Embryonic facial prominence (tissue), 1 donor: Measurements from ENCODE around the gene GJB4.
A peak's percentile ranks its signal among the peaks of the same experiment; 100 is the strongest.

Experiments
- DNase-seq: peaks from one replicate; pipeline ENCODE4 v3.0.0-alpha.2; 2016; ENCODE audit errors: extremely low spot score

The GJB4 gene

DNA sequence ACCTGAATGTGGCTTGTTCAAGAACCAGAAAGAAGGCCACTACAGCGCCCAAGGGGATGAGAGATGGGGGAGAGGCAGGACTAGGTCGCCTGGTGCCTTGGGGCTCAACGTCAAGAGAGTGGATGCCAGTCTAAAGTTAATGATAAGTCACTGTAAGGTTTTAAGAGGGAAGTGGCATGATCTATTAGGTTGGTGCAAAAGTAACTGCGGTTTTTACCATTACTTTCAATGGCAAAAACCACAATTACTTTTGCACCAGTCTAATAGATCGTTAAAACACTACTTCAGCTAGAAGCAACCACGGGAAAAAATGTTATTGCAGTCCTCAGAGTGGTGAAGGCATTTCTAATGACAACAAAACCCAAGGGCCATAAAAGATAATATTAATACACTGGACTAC lies 18.8 kb downstream of the GJB4 start:
- no peak for DNase-seq

DNA sequence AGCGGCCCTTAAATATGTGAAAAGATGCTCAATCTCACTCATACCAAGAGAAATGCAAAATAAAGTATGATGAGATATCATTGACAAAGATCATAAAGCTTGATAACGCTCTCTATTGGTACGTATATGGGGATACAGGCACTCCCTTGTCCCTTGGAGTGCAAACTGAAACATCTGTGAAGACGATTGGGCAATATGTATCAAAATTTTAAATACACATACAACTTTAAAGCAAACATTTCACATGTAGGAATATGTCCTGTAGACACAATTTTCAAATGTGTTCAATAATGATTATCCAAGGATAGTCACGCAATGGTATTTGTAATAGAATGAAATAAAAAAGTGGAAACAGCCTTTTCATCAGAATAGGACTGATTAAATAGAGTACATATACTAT lies 19.5 kb downstream of the GJB4 start:
- DNase-seq, result no peak

DNA sequence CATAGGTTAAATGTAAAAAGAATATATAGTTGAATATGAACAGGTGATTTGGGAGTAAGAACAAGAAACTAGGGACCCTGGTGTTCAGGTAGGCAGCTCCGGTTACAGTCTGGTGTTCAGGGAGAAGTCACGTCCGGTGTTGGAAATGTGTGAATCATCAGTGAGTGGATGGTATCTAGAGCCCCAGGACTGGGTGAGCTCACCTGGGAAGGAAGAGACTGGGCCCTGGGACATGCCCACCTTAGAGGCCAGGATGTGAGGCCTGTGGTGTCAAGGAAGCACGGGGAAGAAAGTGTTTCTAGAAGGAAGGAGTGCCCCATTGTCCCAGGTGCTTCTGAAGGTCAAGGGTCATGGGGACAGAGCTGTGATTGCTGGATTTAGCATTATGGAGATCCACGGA lies 20.0 kb downstream of the GJB4 start:
- DNase-seq, result no peak

DNA sequence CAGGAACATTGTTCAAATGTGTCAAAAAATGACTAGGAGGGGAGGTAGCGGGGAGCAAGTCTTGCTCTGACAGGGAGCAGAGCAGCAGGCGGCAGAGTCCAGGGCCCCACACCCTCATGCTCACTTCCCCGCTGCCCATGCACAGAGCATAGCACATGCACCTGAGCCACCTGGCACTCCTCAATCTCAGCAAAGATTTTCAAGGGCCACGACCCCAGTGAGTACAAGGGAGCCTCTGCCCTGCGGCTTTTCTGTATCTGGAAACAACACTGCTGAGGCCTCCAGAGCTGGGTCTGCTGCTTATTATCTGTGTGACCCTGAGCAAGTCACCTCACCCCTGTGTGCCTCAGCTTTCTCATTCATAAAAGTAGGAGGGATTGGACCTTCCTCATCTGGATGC lies 20.4 kb downstream of the GJB4 start:
- DNase-seq, result no peak

DNA sequence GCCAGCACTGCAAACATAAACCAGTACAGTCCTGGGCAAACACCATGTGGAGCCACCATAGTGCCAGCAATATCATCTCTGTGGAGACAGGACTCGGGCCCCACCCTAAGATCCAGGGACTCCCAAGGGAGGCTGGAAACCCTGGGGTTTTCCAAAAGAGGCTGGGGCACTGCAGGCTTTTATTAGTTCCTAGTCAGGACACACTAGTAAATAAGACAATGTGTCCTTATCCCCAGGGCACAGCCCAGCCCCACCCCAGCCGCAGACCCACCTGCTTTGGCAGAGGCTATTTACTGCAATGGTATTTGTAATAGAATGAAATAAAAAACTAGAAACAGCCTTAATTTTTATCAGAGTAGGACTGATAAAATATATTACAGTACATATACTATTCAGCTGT lies 21.0 kb downstream of the GJB4 start:
- no peak for DNase-seq

DNA sequence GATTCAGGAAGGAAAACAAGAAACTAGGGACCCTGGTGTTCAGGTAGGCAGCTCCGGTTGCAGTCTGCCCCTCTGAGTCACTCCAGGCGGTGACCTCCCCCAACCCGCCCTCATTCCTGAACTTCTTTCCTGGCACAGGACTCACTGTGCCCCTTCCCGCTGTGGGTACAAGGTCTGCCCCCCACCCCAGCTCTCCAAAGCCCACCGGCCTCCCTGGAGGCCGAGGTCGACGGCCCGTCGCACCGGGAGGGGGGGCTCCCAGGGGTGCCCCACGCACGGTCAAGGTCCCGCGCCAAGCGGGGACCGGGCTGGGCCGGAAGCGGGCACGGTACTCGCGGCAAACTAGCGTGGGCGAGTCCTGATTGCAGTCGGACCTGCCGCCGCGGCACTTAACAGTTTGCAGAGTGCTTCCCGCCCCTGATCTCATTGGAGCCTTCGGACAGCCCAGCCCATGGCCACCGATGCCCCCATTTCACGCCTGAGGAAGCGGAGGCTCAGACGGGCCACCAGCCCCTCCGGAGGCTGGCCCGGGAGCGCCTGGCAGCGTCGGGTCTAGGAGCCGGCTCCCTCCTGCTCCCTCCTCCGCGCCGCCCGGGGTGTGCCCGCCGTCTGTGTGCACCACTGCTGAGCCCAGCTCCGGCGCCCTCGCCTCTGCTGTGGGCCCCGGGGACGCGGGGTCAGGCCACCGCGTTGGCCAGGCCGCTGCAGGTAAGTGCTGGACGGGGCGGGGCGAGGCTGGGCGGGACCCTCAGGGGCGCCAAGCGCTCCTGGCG lies 21.7 kb downstream of the GJB4 start, which contains the start of gene GJB3:
GJB3 (plus strand) TSS at position 144 of the 773 bp plus-strand sequence. CDS start 3,549 bp downstream, outside the sequence.
- DNase-seq, result no peak

DNA sequence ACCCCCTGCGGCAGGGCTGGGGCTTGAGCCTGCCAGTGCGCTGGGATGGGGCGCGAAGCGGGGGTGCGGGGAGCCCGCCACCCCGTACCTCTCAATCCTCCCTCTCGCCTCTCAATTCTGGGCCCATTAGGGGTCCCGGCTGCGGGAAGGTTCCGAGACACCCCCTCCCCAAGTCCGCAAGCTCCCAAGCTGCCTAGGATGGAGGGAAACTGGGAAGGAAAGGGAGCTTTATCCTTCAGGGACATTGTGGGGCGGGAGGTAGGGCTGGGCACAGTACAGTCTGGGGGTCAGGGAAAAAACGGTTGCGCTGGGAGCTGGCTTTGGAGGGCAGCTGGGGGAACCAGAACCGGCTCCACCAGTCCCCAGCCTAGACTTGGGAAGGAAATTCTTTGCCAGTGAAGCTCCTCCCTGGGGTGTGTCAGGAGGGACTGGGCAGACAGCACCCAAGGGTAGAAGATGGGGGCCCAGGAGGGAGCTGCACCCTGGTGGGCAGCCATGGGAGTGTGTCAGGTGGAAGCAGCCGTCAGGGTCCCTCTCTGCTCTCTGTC lies 22.4 kb downstream of the GJB4 start:
- DNase-seq, result no peak

DNA sequence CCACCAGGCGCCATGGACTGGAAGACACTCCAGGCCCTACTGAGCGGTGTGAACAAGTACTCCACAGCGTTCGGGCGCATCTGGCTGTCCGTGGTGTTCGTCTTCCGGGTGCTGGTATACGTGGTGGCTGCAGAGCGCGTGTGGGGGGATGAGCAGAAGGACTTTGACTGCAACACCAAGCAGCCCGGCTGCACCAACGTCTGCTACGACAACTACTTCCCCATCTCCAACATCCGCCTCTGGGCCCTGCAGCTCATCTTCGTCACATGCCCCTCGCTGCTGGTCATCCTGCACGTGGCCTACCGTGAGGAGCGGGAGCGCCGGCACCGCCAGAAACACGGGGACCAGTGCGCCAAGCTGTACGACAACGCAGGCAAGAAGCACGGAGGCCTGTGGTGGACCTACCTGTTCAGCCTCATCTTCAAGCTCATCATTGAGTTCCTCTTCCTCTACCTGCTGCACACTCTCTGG lies 25.2 kb downstream of the GJB4 start:
- DNase-seq, result no peak

DNA sequence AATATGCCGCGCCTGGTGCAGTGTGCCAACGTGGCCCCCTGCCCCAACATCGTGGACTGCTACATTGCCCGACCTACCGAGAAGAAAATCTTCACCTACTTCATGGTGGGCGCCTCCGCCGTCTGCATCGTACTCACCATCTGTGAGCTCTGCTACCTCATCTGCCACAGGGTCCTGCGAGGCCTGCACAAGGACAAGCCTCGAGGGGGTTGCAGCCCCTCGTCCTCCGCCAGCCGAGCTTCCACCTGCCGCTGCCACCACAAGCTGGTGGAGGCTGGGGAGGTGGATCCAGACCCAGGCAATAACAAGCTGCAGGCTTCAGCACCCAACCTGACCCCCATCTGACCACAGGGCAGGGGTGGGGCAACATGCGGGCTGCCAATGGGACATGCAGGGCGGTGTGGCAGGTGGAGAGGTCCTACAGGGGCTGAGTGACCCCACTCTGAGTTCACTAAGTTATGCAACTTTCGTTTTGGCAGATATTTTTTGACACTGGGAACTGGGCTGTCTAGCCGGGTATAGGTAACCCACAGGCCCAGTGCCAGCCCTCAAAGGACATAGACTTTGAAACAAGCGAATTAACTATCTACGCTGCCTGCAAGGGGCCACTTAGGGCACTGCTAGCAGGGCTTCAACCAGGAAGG lies 25.8 kb downstream of the GJB4 start:
- no peak for DNase-seq

DNA sequence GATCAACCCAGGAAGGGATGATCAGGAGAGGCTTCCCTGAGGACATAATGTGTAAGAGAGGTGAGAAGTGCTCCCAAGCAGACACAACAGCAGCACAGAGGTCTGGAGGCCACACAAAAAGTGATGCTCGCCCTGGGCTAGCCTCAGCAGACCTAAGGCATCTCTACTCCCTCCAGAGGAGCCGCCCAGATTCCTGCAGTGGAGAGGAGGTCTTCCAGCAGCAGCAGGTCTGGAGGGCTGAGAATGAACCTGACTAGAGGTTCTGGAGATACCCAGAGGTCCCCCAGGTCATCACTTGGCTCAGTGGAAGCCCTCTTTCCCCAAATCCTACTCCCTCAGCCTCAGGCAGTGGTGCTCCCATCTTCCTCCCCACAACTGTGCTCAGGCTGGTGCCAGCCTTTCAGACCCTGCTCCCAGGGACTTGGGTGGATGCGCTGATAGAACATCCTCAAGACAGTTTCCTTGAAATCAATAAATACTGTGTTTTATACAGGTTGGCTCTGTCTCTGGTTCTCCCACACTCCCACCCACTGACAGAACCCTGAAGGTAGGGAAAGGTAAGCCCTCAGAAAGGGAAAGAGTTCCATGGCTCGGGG lies 26.4 kb downstream of the GJB4 start:
- DNase-seq, result no peak

DNA sequence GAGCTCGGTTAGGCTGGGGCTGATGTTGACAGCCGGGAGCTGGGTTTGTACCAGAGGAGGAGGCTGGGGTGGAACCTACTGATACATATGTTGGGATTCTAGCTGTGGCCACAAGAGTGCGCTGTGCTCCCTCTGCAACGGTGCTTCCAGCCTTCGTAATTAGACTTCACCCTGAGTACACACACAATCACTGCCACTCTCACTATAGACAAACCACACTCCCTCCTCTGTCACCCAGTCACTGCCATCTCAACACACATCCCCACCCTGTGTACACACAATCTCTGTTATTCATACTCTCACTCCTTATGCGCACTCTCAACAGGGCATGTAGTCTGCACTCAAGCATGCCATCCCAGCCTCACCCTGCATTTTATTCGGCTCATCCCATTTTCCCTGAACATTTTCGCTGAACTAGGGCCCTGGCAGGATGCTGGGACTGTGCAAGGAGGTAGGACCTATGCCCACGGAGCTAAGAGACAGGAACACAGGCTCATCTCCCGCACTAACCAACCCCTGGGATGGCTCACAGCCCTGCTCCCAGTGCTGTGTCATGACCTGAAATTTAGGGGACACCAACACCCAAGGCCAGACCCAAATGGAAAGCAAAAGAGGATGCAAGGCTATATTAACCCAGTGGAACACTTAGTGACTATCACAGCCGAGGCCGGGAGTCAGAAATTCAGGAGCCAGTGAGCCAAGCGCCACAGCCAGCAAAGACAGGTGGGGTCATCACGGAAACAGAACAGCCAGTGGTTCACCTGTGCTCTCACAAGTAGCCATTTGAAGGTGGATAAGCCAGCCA lies 27.2 kb downstream of the GJB4 start:
- DNase-seq, result peak; percentile 46

DNA sequence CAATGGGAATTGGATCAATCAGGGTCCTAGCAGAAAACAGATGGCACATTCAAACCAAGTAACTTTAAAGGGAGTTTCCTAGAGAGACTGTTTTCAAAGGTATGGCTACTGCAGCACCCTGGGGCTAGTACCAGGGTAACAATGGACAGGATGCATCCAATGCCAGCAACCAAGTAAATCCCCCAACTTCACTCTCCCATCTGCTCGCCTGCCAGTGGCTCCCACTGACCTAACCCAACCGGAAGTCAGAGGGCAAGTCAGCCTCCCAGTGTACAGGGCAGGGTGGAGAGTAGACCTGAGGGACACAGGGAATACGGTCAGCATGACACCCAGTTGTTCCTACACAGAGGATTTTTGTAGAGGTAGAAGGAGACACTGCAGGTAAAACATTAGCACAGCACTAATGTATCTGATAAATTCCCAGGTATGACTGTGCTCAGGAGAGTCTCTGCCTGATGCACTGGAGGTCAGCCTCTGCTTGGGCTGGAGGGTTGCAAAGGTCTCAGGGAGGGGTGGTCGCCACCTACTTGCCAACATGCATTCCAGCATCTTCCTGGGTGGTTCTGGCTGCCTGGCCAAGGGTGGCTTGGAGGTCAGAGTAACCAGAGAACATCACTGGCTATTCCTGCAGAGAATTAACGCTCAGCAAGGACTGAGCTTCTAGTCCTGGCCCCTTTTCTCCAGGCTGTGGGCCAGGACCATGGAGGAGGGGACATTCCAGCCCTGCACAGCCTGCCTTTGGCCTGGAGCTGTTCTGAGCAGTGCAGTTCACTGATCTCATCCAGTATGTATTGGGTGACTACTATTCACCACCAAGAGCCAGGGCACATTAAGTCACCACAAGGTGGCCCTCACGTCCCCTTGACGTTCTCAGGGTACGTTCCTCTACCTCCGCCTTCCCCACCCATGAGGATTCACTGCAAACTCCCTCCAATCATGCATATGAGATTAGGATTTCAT lies 28.2 kb downstream of the GJB4 start:
- no peak for DNase-seq

DNA sequence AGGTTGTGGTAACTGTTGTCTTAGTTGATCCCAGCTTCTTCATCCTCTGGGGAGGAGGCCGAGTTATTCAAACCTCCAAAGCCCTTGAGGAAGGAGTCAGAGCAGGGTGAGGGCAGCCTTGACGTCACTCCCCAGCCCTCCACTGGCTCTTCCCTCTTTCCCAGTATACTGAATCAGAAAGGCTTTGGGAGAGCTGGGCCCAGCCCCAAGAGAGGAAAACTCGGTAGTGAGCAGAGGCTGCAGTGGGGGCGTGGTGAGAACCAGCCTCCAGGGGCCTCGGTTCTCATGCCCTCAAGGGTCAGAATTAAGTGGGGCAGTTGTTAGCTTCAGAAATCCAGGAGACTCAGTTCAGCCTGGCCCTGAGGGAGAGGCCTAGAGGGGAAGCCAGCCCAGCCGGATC lies 31.4 kb downstream of the GJB4 start:
- DNase-seq, result no peak

DNA sequence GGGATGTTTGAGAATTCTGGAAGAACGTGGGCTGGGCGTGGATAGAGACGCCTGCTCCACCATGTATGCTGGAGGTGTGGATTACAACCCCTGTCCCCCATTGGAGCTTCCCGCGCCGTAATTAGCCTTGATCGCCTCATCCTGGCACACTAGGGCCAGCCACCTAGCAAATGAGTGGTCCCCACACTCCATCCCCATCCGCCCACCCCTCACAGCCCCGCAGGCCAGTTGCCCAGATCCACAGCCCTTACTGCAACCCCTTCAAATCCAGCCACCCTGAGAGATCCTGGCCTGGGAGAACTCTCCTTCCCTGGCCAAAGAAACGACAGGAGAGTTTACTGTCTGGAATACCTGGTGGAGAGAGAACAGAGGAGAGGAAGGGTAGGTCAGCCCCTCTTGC lies 32.9 kb downstream of the GJB4 start:
- DNase-seq, result no peak

DNA sequence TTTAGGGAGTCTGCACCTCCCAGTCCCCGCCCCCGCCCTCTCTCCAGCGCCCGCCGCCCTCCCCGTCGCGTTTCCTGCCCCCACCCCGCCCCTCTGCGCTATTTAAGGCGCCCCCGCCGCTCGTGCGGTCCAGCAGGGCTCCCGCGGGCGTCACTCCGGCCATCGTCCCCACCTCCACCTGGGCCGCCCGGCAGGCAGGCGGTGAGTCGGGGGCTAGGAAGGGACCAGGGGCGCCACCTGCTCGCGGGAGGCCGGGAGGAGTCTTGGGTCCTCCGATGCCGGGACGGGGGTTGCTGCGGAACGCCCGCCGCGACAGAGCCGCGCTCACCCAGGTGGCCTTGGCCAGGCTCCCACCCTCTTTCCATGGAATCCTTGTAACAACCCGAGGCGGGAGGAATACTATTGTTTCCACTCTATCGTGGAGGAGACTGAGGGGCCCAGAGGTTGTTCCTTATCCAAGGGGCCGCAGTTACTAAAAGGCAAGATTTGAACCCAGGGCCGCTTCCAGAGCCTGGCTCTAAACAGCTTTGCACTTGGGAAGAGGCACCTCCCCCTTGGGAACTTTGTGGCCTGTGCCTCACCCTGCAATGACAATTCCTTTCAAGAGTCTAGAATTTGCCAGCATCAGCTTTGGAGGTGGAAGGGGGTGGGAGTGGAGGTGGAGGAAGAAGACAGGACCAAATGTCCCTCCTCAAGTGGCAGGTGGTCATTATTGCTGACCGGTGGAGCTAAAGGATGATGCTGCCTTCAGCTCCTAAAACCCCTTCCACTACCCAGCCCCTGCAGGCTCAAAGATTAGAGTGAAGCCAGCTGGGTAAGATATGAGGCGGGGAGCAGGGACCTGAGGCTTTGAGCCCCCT lies 33.6 kb downstream of the GJB4 start, which contains the start of gene GJA4:
GJA4 (plus strand) TSS at position 132 of the 860 bp plus-strand sequence. CDS start 1,215 bp downstream, outside the sequence.
- no peak for DNase-seq

DNA sequence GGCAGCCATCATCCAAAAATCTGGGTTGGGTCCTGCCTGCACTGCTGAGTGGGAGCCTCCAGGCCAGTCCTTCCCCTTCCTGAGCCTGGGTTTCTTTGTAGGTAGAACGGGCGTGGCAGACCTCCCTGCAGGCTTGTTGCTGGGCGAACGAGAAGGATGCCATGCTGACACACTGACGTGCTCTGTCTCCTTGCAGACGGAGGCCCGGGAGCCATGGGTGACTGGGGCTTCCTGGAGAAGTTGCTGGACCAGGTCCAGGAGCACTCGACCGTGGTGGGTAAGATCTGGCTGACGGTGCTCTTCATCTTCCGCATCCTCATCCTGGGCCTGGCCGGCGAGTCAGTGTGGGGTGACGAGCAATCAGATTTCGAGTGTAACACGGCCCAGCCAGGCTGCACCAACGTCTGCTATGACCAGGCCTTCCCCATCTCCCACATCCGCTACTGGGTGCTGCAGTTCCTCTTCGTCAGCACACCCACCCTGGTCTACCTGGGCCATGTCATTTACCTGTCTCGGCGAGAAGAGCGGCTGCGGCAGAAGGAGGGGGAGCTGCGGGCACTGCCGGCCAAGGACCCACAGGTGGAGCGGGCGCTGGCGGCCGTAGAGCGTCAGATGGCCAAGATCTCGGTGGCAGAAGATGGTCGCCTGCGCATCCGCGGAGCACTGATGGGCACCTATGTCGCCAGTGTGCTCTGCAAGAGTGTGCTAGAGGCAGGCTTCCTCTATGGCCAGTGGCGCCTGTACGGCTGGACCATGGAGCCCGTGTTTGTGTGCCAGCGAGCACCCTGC lies 34.7 kb downstream of the GJB4 start:
- no peak for DNase-seq

DNA sequence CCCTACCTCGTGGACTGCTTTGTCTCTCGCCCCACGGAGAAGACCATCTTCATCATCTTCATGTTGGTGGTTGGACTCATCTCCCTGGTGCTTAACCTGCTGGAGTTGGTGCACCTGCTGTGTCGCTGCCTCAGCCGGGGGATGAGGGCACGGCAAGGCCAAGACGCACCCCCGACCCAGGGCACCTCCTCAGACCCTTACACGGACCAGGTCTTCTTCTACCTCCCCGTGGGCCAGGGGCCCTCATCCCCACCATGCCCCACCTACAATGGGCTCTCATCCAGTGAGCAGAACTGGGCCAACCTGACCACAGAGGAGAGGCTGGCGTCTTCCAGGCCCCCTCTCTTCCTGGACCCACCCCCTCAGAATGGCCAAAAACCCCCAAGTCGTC lies 35.2 kb downstream of the GJB4 start:
- DNase-seq, result no peak

DNA sequence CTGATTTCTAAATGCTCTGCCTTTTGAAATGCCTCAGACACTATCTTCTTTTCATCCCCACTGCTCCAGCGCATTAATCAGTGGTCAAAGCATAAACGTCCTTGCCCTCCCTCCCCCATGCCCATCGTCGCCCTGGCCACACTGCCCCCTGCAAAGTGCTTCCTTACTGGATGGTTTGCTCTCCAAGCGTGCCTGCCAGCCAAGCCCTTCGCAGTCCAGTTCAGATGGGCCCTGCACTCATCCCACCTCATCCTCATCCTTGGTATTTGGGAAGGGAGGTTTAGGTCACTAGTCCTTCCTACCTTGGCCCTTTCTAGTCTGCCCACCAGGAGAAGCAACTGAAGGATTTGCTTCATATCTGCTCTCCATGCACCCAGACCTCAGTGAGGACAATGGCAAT lies 36.4 kb downstream of the GJB4 start:
- no peak for DNase-seq

DNA sequence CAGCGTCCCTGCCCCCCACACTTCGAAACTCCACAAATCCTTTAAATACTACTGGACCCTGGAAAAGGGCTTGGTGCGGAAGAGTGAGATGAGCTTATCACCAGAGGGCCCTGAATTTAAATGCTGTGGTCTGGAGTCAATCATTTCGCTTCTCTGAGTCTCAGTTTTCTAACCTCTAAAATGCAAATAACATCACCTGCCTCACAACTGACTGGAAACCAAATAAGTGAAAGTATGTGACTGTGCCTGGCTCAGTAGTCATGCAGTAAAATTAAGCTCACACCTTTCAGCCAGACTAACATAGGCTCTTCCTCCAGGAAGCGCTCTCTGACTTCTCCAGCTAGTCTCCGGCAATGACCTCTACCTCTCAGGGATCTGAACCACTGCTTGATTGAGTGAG lies 37.5 kb downstream of the GJB4 start:
- DNase-seq, result no peak
